AG04449 (cell line): ENCODE measurements around the gene TEX54.
"Not testable (repeated sequence)": the region's sequence is repeated elsewhere in the genome, so short reads cannot be mapped to it uniquely, and the experiment has no call there.

Source experiments
- CTCF ChIA-PET: fragments of 350-600 bp; formaldehyde crosslinking; extraction: SDS; loops from one replicate; lab custom pipeline; 2021; ENCODE audit warnings: antibody characterized with exemption; lab: Yijun Ruan, JAX
- POLR2A ChIA-PET: fragments of 400-600, 350-600 bp; formaldehyde crosslinking; extraction: SDS; loops from one replicate; lab custom pipeline; 2020; ENCODE audit warnings: antibody characterized with exemption, inconsistent platforms; lab: Yijun Ruan, JAX
- DNase-seq: peaks from one replicate; pipeline ENCODE4 v3.0.0-alpha.2; 2010; ENCODE audit warnings: low read depth, low spot score
- H3K4me3 ChIP-seq: 2 replicates; pipeline ENCODE4 v1.5.1; 2011; ENCODE audit warnings: low read depth, mild to moderate bottlenecking, control low read depth, low read length
- TF ChIP-seq, protein P1 (sequence below): IDR thresholded peaks from one replicate; pipeline ENCODE4 v1.5.1; 2011; ENCODE audit warnings: mild to moderate bottlenecking, moderate library complexity, low read length, control low read depth, inconsistent platforms; ENCODE audit not compliant: insufficient read depth; ENCODE audit errors: missing control alignments

TEX54 gene

DNA sequence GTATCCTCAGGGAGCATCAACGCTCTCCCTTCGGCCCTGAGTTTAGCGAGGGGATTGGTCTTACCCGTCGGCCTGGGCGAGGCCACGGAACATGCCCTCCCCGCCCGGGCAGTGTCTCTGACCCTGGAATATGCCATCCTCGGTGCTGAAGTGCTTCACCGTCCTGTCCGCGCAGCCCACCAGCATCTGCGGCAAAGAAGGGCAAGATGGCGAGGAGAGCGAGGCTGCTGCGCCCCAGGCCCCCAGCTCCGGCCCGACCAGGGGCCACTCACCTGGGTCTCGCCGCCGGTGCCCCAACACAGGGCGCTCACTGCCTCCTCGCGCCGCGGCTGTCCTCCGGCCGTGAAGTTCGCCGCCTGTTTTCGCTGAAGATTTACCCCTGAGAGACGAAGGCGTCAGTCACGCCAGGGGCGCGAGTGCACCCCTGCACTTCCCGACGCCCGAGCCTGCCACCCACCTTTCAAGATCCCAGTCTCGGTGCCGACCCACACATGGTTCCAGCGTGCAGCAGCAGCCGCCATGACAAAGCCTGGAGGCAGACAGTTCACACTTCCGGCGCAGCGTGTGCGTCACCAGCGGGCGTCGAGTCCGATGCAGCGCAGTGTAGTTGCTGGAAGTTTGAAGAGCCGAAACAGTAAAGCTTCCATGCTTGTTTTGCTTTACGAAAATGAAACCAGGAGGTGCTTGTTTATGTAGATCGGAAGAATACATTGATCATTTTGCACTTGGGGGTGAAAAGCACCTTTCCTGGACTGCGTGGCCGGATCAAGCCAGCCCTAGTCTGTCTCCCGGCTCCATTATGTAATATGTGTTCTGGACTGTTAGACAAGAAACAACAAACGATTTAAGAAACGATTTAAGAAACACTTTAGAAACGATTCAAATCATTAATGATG, 6.7 kb upstream of the TEX54 start, which contains the start of gene WDR74:
WDR74 (minus strand) TSS at position 541 of the 896 bp plus-strand sequence; CDS start at position 521, 20 bp downstream.
- TF ChIP-seq, protein P1, sequence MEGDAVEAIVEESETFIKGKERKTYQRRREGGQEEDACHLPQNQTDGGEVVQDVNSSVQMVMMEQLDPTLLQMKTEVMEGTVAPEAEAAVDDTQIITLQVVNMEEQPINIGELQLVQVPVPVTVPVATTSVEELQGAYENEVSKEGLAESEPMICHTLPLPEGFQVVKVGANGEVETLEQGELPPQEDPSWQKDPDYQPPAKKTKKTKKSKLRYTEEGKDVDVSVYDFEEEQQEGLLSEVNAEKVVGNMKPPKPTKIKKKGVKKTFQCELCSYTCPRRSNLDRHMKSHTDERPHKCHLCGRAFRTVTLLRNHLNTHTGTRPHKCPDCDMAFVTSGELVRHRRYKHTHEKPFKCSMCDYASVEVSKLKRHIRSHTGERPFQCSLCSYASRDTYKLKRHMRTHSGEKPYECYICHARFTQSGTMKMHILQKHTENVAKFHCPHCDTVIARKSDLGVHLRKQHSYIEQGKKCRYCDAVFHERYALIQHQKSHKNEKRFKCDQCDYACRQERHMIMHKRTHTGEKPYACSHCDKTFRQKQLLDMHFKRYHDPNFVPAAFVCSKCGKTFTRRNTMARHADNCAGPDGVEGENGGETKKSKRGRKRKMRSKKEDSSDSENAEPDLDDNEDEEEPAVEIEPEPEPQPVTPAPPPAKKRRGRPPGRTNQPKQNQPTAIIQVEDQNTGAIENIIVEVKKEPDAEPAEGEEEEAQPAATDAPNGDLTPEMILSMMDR, result no peak
- ChIA-PET POLR2A (interaction anchor here (0.5 to 3.4 kb wide), 10 partner anchors 7 to 174 kb away, joined by 3 to 193 read pairs (median 16); partner anchors contain the start of genes C11orf98, CSKMT, HNRNPUL2 and NXF1), CTCF (no interaction called here)
- H3K4me3 ChIP-seq, result peak within 1 kb of the TSS; percentile 91
- DNase-seq, result peak; percentile 40

DNA sequence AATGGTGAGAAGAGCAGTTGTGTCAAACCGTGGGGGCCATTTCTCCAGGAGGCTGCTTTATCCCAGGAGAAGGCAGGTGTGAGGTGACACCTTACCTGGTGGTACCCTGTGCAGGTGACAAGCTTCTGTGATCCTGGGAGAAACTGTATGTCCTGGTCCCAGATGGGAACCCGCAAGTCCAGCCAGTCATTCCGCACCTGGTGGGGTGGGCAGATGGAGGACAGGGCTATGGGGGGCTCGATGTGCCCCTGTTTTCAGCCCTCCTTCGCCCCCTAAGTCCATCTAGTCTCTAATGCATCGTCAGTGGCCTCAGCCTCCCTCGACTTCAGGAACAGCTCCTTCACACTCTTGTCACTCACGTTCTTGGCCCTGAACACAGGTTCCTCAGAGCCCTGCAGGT, 2.7 kb upstream of the TEX54 start:
- TF ChIP-seq, protein P1, result no peak
- ChIA-PET CTCF (interaction anchor here (1.2 kb wide), 2 partner anchors 46 to 180 kb away, joined by 3 to 4 read pairs; no protein-coding TSS in a partner anchor), POLR2A (no interaction called here)
- H3K4me3 ChIP-seq, result no peak overlapping the region
- no peak for DNase-seq

DNA sequence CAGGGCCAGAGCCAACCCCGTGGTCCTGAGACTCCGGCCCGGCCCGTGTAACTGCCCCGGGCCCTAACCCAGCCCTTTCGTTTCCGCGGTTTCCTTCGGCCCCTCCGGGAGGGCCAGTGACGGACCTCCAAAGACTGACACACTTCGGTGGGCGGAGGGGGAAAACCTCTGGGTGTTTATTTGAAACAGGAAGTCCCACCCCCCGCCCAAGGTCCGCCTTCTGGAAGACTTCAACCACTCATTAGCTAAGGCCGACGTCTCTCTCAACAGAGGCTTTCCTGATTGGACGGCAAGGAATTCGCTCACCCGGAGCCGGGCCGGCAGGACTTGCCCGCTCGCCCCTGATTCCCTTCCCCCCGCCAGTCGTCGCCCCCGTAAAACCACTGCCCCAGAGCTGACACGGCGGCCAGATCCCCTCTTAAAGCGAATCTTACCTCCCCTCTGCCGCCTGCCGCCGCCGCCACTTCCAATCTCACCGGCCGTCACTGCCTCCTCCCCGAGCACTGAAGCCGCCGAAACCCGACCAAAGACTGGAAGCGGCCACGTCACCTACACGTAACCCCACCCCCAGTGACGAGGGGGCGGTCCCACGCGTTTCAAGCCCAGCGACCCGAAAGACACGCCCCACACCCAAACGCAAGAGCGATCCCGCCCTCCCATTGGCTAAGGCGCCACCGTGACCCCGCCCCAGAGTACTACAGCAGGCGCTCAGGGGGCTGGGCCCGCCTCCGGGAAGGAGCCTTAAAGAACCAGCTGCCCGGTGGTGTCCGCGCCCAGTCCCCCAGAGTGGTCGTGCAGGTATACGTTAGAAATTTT, 913 bp downstream of the TEX54 start, which contains the start of gene STX5:
STX5 (minus strand) TSS at position 532 of the 816 bp plus-strand sequence. CDS start 808 bp downstream, outside the sequence.
- POLR2A ChIA-PET, result interaction anchor here (0.6 to 2.8 kb wide), 16 partner anchors 8 to 167 kb away, joined by 3 to 78 read pairs (median 6); partner anchors contain the start of genes C11orf98, CSKMT, POLR2G and TMEM223
- H3K4me3 ChIP-seq, result peak within 1 kb of the TSS; percentile 85
- DNase-seq, result peak; percentile 95
- CTCF ChIA-PET, result interaction anchor here (0.9 to 3.3 kb wide), 5 partner anchors 10 to 60 kb away, joined by 3 to 19 read pairs (median 4); partner anchors contain the start of genes TAF6L and TMEM179B
- TF ChIP-seq, protein P1, result no peak

DNA sequence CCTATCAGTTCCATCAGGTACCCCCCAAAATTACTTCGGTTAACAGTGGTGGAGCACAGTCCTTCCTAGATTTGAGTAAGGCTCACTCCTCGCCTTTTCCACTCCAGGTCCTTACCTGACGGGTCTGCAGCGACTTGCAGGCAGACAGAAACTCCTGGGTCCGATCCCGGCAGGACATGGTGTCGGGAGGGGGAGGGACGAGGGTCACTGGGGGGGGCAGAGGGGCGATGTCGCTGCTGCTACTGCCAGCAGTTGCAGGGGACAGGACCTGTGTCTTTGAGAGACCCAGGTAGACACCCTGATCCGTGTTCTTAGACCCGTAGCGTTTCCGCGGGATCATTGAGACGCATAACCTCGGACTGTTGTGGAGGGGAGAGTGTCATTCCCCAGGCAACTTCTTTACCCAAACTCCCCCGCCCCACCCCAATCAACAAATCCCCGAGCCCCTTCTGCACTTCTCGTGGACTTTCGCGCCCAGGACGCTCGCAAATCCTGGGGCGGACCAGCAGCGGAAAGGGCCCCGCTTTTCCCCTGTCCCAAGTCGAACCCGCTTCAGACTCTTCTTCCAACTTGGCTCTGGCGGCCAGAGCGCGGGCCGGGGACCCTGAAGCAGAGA, 1.6 kb downstream of the TEX54 start:
- no peak for DNase-seq
- ChIA-PET POLR2A (interaction anchor here (1.0 to 2.8 kb wide), 9 partner anchors 8 to 166 kb away, joined by 3 to 78 read pairs (median 7); partner anchors contain the start of genes C11orf98, CSKMT and TMEM223), CTCF (interaction anchor here (1.0 to 3.3 kb wide), 3 partner anchors 9 to 45 kb away, joined by 3 to 19 read pairs (median 5); partner anchors contain the start of gene TMEM179B)

DNA sequence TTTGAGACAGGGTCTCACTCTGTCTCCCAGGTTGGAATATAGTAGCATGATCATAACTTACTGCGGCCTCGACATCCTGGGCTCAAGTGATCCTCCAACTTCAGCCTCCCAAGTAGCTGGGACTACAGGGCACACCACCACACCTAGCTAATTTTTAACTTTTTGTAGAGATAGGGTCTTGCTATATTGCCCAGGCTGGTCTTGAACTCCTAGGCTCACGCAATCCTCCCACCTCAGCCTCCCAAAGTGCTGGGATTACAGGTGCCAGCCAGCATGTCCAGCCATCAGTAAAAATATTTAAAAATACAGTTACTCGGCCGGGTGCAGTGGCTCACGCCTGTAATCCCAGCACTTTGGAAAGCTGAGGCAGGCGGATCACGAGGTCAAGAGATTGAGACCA, 4.5 kb downstream of the TEX54 start:
- H3K4me3 ChIP-seq, DNase-seq: not testable (repeated sequence)
- CTCF ChIA-PET, result interaction anchor here (1.2 to 2.6 kb wide), 3 partner anchors 15 to 42 kb away, joined by 3 to 13 read pairs (median 4); no protein-coding TSS in a partner anchor
- POLR2A ChIA-PET, result interaction anchor here (0.6 to 1.3 kb wide), 6 partner anchors 9 to 42 kb away, joined by 3 to 5 read pairs (median 3); no protein-coding TSS in a partner anchor

More for the DNA sequence above, 1.6 kb downstream of the TEX54 start:
- TF ChIP-seq, protein P1, result no peak
- peak overlapping the region; percentile 77 for H3K4me3 ChIP-seq
